GM10266 (cell line): ENCODE data around the gene NHSL2.
A peak's percentile ranks its signal among the peaks of the same experiment; 100 is the strongest.
"Not testable (repeated sequence)": the region's sequence is repeated elsewhere in the genome, so short reads cannot be mapped to it uniquely, and the experiment has no call there.

Experiments used
- DNase-seq: peaks from one replicate; pipeline ENCODE4 v3.0.0; 2012; ENCODE audit errors: extremely low spot score
- CTCF ChIP-seq: IDR thresholded peaks from 2 replicates; pipeline ENCODE4 v1.5.1; 2012; ENCODE audit warnings: mild to moderate bottlenecking, low read depth; ENCODE audit not compliant: control insufficient read depth, insufficient read depth; ENCODE audit errors: missing control alignments

NHSL2 gene

GRCh38 chrX:71910643-71910985 is at the start of gene NHSL2:
NHSL2 (plus strand) TSS chrX:71910845.
- peak; percentile 20 for DNase-seq
- TF ChIP-seq CTCF = no peak

GRCh38 chrX:71867680-71868079 is 43.0 kb upstream of the NHSL2 start:
- TF ChIP-seq CTCF = no peak
- DNase-seq = no peak

GRCh38 chrX:71869566-71869965 is 41.1 kb upstream of the NHSL2 start:
- DNase-seq = not testable (repeated sequence)

GRCh38 chrX:71870208-71871098 is 40.2 kb upstream of the NHSL2 start:
- peak; percentile 17 for TF ChIP-seq CTCF

GRCh38 chrX:71871367-71871766 is 39.3 kb upstream of the NHSL2 start:
- DNase-seq = no peak

More at GRCh38 chrX:71870208-71871098, 40.2 kb upstream of the NHSL2 start:
- no peak for DNase-seq

GRCh38 chrX:71872542-71873458 is 37.8 kb upstream of the NHSL2 start:
- no peak for DNase-seq
- no peak for TF ChIP-seq CTCF

More at GRCh38 chrX:71871367-71871766, 39.3 kb upstream of the NHSL2 start:
- no peak for TF ChIP-seq CTCF

- DNase-seq = no peak
- TF ChIP-seq CTCF = no peak
These were observed 37.2 kb upstream of the NHSL2 start for GRCh38 chrX:71873459-71873833.

- DNase-seq = not testable (repeated sequence)
These were observed 33.8 kb upstream of the NHSL2 start for GRCh38 chrX:71876841-71877240.
